Measurements from ENCODE around the gene SEPTIN2.
"Not testable (repeated sequence)": the region's sequence is repeated elsewhere in the genome, so short reads cannot be mapped to it uniquely, and the experiment has no call there.

The SEPTIN2 gene

DNA sequence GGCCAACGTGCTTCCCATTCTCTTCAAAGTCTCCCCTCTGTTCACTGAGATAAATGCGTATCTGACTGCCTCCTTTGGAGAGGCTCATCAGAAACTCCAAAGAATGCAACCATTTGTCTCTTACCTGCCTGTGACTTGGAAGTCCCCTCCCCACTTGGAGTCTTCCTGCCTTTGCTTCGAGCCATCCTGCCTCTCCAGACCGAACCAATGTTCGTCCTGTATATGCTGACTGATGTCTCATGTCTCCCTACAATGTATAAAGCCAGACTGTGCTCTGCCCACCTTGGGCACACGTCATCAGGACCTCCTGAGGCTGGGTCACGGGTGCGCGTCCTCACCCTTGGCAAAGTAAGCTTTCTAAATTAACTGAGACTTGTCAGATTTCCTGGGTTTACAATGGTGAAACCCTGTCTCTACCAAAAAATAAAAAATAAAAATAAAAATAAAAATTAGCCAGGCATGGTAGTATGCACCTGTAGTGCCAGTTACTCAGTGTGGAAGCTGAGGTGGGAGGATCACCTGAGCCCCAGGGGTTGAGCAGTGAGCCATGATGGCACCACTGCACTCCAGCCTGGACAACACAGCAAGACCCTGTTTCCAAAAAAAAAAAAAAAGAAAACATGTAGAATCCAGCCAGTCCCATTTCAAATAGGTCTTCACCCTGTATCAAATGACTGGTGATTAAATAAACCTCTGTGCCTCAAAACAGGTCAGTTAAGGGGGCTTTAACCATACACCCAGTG is 29.2 kb upstream of the SEPTIN2 start:
- DNase-seq: no peak
- intact Hi-C loops (cut with DNase I): no loop called here

DNA sequence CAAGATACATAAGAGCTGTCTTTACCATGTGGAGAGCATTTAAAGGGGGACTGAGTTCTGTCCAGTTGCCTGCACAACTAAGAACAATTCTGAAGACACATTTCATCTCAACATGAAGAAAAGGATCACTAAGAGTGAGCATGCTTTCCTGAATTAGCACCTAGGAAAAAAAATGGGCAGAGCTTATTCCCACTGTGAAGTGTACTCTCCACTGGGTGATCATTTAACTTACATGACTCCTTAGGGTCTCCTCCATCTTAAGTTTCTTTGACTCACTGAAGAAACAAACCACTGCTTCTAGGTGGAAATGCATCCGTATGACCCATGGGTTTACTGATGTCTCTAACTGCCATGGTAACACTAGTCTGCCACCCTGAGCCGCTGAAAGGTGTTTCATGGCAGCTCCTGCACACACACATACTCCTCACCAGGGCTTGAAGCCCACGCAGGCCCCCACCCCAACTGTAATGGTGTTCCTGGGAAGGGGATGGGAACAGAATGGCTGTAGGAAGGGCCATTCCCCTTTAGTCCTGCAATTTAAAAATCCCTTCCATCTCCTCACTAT is 27.3 kb upstream of the SEPTIN2 start:
- no peak for DNase-seq
- intact Hi-C loops (cut with DNase I): no loop called here

DNA sequence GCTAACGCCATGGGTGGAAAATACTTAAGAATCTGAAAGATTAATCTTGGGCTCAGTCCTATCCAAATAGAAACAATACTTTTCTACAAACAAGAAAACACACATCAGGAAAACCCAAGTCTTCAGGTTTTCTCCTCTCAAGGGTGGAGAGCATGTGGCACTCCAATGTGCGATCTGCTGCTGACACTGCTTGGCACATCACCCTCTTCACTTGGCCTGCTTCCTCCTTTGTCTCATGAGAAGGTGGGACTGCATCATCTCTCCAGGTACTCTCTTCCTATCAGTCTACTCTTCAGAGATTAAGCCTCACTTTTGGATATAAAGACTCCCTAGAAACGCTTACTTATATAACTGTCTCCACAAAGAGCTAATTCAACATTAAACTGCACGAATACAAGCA is 26.7 kb upstream of the SEPTIN2 start:
- intact Hi-C loops (cut with DNase I): no loop called here
- DNase-seq: no peak

DNA sequence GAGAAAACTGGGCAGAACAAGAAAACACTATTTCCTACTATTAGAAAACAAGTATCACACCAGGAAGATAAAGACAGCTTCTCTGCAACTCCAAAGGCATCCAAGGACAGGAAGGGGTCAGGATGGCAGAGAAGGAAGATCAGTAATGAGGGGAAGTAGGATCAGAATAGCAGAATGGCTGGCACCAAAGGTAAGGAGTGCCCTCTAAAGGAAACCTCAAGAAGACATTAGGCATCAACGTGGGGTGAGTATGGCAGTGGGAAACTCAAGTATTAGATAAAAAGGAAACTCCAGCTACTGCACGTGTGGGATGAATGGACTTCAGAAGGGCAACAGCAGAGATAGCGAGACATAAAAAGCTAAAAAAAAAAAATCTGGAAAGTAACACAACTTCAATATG is 26.1 kb upstream of the SEPTIN2 start:
- DNase-seq: no peak
- intact Hi-C loops (cut with DNase I): no loop called here

DNA sequence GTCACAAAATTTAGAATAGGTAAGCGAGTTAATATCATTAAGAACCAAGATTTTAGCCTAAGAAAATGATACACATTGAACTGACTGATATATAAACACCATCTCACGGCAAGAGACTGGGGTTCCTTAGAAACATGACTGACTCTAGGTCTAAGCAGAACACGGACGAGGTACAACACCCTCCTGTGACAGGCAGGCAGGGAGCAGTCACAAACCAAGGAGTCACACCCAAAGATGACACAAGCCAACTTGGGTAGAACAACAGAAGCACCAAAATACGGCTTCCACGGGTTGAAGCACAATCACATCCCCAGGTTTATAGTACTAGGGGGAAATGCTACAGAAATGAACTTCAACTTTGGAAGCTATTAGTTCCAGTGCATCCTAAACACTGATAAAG is 24.6 kb upstream of the SEPTIN2 start:
- intact Hi-C loops (cut with DNase I): no loop called here
- DNase-seq: no peak

DNA sequence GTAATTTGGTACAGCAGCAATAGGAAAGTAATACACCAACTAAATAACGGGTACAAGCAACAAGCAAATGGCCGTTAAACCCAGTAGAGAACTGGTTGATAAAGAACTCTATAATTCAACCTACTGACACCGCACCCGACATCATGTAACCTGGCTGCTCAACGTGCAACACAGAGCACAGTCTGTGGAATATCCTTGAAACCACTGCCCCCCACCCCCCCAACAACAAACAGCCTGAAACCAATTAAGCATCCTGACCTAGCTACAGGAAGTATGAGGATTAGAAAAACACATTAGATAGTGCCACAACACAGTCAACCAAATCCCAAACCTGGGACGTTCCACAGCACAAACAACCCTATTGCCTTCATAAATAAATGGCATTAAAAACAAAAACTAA is 23.7 kb upstream of the SEPTIN2 start:
- DNase-seq: no peak
- intact Hi-C loops (cut with DNase I): no loop called here

DNA sequence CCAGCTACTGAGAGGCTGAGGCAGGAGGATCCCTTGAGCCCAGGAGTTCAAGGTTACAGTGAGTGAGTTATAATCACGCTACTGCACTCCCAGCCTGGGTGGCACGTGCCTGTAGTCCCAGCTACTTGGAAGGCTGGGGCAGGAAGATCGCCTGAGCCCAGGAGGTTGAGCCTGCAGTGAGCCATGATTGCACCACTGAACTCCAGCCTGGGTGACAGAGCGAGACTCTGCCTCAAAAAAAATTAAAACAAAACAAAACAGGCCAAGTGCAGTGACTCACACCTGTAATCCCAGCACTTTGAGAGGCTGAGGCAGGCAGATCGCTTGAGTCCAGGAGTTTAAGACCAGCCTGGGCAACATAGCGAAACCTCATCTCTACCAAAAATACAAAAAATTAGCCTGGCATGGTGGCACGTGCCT is 22.3 kb upstream of the SEPTIN2 start:
- DNase-seq; intact Hi-C loops (cut with DNase I): not testable (repeated sequence)

DNA sequence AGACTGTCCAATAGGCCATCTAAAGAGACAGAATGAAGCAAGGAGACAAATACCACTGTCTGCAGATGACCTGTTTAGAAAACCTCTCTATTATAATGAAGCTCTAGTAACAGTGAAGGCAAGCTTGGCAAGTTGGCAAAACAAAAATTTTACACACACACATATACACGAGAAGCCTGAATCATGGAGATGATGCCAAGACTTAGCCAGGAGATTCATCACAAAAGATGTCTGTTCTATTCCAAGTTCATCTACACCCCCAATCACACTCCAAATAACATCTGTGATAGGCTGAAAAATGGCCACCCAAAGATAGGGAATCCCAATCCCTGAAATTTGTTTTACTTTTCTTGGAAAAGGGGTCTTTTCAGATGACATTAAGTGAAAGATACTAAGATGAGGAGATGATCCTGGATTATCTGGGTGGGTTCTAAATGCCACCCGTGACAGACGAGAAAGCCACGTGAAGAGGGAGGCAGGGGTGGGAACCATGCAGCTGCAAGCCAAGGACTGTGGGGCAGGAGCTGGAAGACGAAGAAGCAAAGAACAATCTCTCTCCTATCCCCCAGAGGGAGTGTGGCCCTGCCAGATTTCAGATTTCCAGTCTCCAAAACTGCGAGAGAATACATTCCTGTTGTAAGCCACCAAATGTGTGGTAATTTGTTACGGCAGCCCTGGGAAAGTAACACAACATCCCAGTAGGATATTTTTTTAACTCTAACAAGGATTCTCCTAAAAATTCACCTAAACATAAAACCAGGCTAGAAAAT is 20.2 kb upstream of the SEPTIN2 start:
- peak in 1 of 10 donors; percentile 79 for DNase-seq
- intact Hi-C loops (cut with DNase I): no loop called here

DNA sequence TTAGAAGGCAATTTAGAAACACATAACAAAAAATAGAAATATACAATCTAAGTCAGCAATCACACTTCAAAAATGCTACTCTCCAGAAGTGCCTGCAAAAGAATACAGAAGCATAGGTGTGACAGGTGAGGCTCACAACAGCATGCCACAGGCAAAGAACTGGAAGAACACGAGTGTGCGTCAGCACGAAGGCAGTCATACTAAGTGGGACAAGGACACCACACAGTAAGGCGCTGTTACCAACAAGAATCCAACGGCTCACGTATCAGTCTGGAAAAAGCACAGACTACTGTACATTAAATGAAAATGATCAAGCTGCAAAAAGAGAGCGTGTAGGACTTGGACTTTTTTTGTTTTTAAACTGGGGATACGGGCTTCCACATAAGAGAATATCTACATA is 19.0 kb upstream of the SEPTIN2 start:
- DNase-seq: no peak
- intact Hi-C loops (cut with DNase I): no loop called here

DNA sequence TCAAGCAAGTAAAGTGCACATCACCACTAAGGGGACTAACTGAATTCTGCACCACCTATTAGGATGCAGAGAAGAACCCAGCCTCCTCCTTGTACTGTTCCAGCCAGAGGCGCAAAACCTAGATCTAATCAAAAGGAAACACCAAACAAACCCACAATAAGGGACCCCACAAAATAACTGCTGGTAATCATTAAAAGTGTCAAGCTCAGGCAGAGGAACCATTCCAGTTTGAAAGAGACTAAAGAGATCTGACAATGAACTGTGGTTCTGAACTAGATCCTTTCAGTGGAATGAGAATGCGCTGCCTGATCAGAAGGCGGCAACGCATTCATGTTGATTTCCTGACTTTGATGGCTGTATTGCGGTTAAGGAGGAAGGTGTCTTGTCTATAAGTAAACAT is 17.1 kb upstream of the SEPTIN2 start:
- intact Hi-C loops (cut with DNase I): no loop called here
- no peak for DNase-seq

DNA sequence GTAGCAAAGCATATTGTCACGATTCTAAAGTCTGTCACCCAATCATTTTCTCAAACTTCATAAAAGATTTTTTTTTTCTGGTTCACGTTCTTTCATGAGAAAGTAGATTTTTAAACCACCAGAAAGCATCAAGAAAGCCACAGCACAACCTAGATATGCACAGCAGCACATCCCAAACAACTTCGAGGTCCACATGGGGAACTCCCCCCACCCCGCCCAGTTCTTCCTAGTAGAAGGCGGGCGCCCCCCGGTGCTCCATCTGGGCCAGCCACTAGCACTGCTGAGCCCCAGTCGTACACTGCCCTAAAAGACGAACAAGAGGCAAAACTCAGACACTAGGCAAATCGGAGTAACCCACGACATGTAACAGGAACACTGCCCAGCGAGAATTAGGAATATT is 15.7 kb upstream of the SEPTIN2 start:
- intact Hi-C loops (cut with DNase I): no loop called here
- DNase-seq: peak in 1 of 10 donors; percentile 21

DNA sequence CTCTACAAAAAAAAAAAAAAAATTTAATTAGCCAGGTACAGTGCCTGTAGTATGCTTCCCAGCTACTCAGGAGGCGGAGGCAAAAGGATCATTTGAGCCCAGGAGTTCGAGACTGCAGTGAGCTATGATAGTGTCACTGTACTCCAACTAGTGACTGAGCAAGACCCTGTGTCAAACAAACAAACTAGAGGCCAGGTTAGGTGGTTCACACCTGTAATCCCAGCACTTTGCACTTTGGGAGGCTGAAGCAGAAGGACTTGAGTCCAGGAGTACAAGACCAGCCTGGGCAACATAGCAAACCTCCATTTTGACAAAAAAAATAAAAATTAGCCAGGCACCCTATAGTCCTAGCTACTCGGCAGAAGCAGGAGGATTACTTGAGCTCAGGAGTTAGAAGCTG is 13.6 kb upstream of the SEPTIN2 start:
- intact Hi-C loops (cut with DNase I): no loop called here
- no peak for DNase-seq

DNA sequence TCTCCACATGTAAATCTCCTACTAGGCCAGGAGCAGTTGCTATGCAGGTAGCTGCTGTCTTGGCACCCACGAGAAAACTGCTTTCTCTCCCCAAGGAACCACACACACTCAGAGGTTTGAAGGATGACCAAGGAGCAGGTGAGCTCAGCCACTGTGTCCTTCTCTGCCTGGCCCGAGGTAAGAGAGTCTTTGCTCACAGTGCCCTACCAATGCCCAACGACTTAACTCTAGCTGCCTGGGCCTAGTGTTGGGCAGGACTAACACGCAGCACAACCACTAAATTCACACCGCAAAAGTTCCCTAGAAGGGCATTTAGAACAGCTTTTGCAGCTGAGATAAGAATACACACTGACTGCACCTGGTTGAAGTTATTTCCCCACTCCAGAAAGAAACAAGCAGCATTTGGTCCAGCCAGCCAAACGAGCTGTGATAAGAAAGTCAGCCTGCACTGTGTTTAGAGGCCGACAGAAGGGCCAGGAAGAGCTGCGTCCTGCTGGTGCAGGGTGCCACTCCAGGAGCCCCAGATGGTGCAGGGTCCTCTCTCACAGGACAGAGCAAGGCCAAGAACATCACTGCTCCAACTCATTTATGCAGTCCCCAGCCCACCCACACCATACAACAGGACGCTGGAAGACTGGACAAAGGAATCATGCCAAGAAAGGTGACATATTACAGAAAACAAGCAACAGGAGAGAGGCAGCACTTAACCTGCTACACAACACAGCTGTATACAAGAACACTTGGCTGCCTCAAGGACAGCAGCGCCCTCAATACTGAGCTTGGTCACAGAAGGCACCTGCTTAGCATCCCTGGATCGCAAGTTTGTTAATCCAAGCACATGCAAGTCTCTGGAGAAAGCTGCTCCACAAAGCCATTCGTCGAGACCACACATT is 12.7 kb upstream of the SEPTIN2 start:
- no peak for DNase-seq
- intact Hi-C loops (cut with DNase I): no loop called here

DNA sequence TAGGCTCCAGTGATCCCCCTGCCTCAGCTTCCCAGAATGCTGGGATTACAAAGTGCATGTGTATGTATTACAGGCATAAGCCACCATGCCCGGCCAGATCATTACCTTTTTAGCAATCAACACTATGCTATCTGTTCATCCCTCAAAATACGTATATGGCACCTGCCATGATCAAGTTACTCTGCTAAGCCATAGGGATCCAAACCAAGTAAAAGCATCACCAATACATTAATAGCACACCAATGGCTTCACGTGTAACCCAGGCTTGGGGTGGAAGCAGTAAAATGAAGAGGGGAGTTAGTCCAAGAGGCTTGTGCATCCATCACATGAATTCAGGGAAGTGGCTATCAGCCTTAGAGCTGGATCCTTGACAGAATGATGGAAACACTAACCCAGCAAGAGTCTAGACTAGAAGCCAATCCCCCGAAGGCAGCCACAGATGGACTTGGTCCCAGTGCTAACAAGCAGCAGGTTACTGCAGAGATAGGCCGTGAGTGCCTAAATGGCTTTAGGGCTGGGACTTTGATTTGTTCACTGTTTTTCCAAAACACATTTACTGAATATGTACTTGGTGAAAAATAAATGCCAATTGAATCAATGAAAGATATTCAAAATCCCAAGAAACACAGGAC is 11.6 kb upstream of the SEPTIN2 start:
- no peak for DNase-seq
- intact Hi-C loops (cut with DNase I): no loop called here

DNA sequence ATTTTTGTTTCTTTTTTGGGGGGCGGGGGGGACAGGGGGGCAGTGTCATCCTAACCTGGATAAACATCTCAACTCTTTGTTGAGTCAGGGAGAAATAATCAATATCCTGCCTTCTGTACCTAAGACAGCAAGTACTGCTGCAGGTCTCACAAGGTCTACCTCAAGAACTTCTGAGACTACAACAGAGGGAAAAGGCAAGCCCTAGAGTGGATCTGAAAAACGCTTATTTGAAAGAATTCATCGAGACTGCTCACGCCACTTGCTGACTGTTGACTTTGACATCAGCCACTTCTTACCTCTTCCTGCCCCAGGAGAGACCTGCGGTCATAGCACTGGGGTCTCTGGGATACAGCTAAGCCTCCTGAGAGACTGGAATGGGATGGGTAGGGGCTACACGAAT is 8.7 kb upstream of the SEPTIN2 start:
- no peak for DNase-seq
- intact Hi-C loops (cut with DNase I): no loop called here

DNA sequence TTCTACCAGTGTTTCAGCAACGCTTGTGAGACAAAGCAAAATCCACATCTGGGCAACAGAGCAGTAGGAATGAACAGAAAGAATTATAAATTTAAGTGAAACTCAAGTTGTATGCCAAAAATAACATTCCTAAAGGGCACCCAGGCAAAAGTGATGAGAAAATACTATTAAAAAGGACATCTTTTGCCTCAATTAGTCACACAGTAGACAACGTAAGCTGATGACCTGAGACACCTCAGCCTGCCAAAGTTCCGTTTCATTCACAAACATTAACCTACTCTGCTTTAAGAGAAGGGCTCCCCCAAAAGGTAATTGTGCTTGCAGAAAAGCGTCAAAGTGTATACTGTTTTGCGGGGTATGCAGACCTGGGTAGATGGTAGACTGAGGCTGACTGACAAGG is 7.5 kb upstream of the SEPTIN2 start:
- intact Hi-C loops (cut with DNase I): no loop called here
- DNase-seq: no peak

DNA sequence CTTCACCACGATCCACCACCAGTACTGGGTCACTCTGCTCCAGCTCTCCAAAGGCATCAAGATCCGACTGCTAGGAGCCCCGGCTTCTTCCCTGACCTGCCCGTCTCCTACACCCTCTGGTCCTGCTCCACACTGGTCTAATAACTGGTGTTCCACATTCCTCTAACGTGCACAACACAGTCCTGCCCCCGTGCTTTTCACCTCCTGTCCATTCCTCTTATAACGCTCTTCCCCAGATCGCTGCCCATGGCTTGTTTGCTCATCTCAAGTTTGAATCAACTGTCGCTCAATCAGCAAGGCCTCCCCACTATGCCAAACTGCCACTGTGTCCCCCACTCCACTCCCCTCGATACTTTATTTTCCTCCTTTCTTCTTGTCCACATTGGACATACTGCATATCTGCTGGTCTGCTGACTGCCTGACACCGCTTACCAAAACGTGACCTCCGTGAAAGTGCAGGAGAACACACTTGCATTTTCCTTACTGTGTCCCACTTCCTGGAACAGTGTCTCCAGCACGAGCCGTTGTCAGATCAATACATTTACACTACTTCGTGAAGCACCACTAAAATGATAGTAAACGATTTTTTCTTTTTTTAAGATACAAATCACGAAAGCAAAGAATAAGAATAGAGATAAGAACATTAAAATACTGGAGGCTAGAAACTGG is 6.8 kb upstream of the SEPTIN2 start:
- intact Hi-C loops (cut with DNase I): no loop called here
- DNase-seq: no peak

DNA sequence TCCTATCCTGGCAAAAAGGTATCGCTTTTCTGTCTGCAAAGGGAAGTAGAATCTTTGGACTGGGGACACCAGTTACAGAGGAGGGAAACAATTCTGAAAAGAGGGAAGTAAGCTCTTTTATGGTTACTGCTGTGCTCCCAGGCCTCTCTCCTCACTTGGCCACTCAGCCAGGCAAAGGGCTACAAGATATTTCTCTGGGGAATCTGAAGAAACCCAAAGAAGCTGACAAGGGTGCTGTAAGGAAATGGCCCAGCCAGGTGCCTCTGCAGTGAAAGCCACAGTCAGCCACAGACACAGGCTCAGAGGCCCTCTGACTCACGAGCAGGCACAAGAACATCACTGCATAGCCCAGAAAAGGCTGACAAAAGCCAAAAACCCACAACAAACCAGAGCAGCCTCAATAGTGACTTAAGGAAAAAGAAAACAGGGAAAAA is 6.0 kb upstream of the SEPTIN2 start:
- intact Hi-C loops (cut with DNase I): no loop called here
- no peak for DNase-seq

DNA sequence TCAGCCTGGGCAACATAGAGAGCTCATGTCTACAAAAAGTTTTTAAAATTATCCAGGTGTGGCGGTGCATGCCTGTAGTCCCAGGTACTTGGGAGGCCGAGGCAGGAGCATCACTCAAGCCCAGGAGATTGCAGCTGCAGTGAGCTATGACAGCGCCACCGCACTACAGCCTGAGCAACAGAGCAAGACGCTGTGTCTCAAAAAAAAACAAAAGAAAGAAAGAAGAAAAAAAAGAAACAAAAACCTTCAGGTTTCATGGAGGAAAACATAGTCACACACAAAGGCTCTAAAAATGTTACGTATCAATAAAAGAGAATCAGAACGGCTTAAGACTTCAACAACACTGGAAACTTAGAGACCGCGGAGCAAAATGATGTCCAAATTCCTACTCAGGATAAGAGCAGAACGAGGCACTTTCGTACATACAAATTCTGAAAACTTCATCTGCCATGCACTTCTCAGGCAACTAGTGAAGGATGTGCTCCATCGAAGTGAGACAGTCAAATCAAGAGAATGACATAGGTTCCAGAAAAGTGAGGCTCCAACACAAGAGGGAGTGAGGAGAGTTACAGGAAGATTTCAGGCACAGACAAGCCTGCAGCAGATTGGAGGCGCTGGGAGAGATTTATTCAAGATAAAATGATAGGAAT is 4.7 kb upstream of the SEPTIN2 start:
- intact Hi-C loops (cut with DNase I): no loop called here
- DNase-seq: no peak

Measured in posterior cingulate gyrus (tissue), 11 donors.